ENCODE results near the gene TAB2.

Gene TAB2

GRCh38 chr6:149342525-149342924 lies 25.0 kb downstream of the TAB2 start:
- TF ChIP-seq ZFP30 (CRISPR knock-in tag; IDR thresholded peaks at IDR 0.05) = no peak
- no peak for TF ChIP-seq ZNF70 (CRISPR knock-in tag; IDR thresholded peaks at IDR 0.05)
- TF ChIP-seq SNAI2 (CRISPR knock-in tag; IDR thresholded peaks at IDR 0.05) = no peak
- no peak for TF ChIP-seq ARNTL (CRISPR knock-in tag; IDR thresholded peaks at IDR 0.05; ENCODE audit: borderline replicate concordance, low read depth)
- TF ChIP-seq OSR1 (CRISPR knock-in tag; IDR thresholded peaks at IDR 0.05) = no peak
- no peak for TF ChIP-seq PATZ1 (CRISPR knock-in tag; IDR thresholded peaks at IDR 0.05; ENCODE audit: borderline replicate concordance)
- TF ChIP-seq CREB5 (CRISPR knock-in tag; IDR thresholded peaks at IDR 0.05; ENCODE audit: low read depth) = no peak
- TF ChIP-seq ESRRG (CRISPR knock-in tag; IDR thresholded peaks at IDR 0.05) = no peak
- no peak for TF ChIP-seq ISL1 (CRISPR knock-in tag; IDR thresholded peaks at IDR 0.05)
- TF ChIP-seq RARB (CRISPR knock-in tag; IDR thresholded peaks at IDR 0.05) = no peak
- ATAC-seq = no peak

GRCh38 chr6:149343501-149343900 lies 26.0 kb downstream of the TAB2 start:
- TF ChIP-seq ZNF565 (CRISPR knock-in tag; conservative IDR thresholded peaks at IDR 0.05; ENCODE audit: low read depth) (no peak), ZNF8 (CRISPR knock-in tag; IDR thresholded peaks at IDR 0.05) (no peak), ARNTL (CRISPR knock-in tag; IDR thresholded peaks at IDR 0.05; ENCODE audit: borderline replicate concordance, low read depth) (no peak), GLIS3 (CRISPR knock-in tag; IDR thresholded peaks at IDR 0.05) (no peak), ZNF70 (CRISPR knock-in tag; IDR thresholded peaks at IDR 0.05) (no peak), POU6F1 (CRISPR knock-in tag; IDR thresholded peaks at IDR 0.05; ENCODE audit: borderline replicate concordance, low read depth) (no peak), OSR1 (CRISPR knock-in tag; IDR thresholded peaks at IDR 0.05) (no peak), TCF4 (CRISPR knock-in tag; IDR thresholded peaks at IDR 0.05; ENCODE audit: borderline replicate concordance) (no peak), BACH2 (CRISPR knock-in tag; IDR thresholded peaks at IDR 0.05; ENCODE audit: borderline replicate concordance) (no peak), TSHZ2 (CRISPR knock-in tag; IDR thresholded peaks at IDR 0.05) (no peak), ZC3H10 (CRISPR knock-in tag; IDR thresholded peaks at IDR 0.05) (no peak), ZFP30 (CRISPR knock-in tag; IDR thresholded peaks at IDR 0.05) (no peak), RARB (CRISPR knock-in tag; IDR thresholded peaks at IDR 0.05) (no peak), ZFP3 (CRISPR knock-in tag; IDR thresholded peaks at IDR 0.05) (no peak), CSDC2 (CRISPR knock-in tag; IDR thresholded peaks at IDR 0.05) (no peak), ISL1 (CRISPR knock-in tag; IDR thresholded peaks at IDR 0.05) (no peak), CREB5 (CRISPR knock-in tag; IDR thresholded peaks at IDR 0.05; ENCODE audit: low read depth) (no peak), SNAI2 (CRISPR knock-in tag; IDR thresholded peaks at IDR 0.05) (no peak)

GRCh38 chr6:149346078-149346477 lies 28.6 kb downstream of the TAB2 start:
- ATAC-seq = no peak
- TF ChIP-seq RARB (CRISPR knock-in tag; IDR thresholded peaks at IDR 0.05) (no peak), TSHZ2 (CRISPR knock-in tag; IDR thresholded peaks at IDR 0.05) (no peak), ZC3H10 (CRISPR knock-in tag; IDR thresholded peaks at IDR 0.05) (no peak), ESRRG (CRISPR knock-in tag; IDR thresholded peaks at IDR 0.05) (no peak), BACH2 (CRISPR knock-in tag; IDR thresholded peaks at IDR 0.05; ENCODE audit: borderline replicate concordance) (no peak), GLIS3 (CRISPR knock-in tag; IDR thresholded peaks at IDR 0.05) (no peak), SNAI2 (CRISPR knock-in tag; IDR thresholded peaks at IDR 0.05) (no peak), ZFP3 (CRISPR knock-in tag; IDR thresholded peaks at IDR 0.05) (no peak), CSRNP3 (CRISPR knock-in tag; IDR thresholded peaks at IDR 0.05) (no peak), ISL1 (CRISPR knock-in tag; IDR thresholded peaks at IDR 0.05) (no peak), ZNF8 (CRISPR knock-in tag; IDR thresholded peaks at IDR 0.05) (no peak), ZFP30 (CRISPR knock-in tag; IDR thresholded peaks at IDR 0.05) (no peak), TCF4 (CRISPR knock-in tag; IDR thresholded peaks at IDR 0.05; ENCODE audit: borderline replicate concordance) (no peak), ZNF70 (CRISPR knock-in tag; IDR thresholded peaks at IDR 0.05) (no peak), CSDC2 (CRISPR knock-in tag; IDR thresholded peaks at IDR 0.05) (no peak), OSR1 (CRISPR knock-in tag; IDR thresholded peaks at IDR 0.05) (no peak), PPARA (CRISPR knock-in tag; IDR thresholded peaks at IDR 0.05; ENCODE audit: borderline replicate concordance) (no peak), TOX (CRISPR knock-in tag; IDR thresholded peaks at IDR 0.05; ENCODE audit: borderline replicate concordance) (no peak), ZNF565 (CRISPR knock-in tag; conservative IDR thresholded peaks at IDR 0.05; ENCODE audit: low read depth) (no peak)

More at GRCh38 chr6:149343501-149343900, 26.0 kb downstream of the TAB2 start:
- no peak for ATAC-seq

All from SK-N-SH treated with all-trans-retinoic acid at 6 μM for 48 hours (cell line).